ENCODE results near the gene UNC5B.

Gene UNC5B

DNA sequence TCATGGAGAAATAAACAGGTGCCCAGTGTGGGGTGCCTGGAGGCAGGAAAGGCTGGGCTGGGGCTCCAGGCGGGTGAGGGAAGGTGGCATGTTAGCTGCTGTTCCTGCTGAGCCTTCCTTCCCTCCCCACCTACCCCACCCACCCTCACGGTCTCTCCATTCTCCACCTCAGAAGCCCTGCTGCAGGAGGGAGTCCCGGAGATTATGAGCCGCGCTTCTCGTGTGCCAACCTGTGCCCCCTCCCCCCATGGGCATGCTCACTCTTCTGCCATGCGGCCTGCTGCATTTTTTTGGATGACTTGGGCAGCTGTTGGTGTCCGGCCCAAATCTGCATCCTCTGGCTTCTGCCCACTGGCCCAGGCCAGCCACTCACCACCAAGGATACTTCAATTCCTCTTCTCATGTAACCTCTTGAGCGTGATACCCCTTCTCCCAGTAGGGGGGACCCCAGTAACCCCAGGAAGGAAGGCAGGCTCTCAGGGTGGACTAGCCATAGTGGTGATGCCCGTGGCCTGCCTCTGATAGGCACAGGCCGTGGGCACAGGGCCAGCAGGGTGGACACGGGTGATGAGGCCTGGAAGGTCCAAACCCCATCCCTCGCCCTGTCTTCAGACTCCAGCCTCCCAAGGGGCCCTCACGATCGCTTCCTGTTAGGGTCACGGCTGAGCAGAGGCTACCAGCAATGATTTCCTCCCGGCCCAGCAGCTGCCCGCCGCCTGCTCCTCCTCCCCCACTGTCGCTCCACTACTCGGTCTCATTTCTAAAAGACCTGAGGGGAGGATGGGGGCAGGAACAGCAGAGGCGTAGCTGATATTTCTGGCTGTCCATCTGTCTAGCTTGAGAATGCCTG lies 27.8 kb downstream of the UNC5B start:
- H3K27me3 ChIP-seq (ENCODE audit: control insufficient read depth, insufficient read depth, low read length), result no peaks in the 10 kb centered on the region
- no peaks in the 10 kb centered on the region for H3K9me3 ChIP-seq (ENCODE audit: control insufficient read depth, low read length)
- no peak overlapping the region for H3K27ac ChIP-seq
- no peak overlapping the region for H3K9ac ChIP-seq
- peaks cover 20% of the 10 kb centered on the region for H3K4me1 ChIP-seq
- H3K36me3 ChIP-seq (ENCODE audit: control insufficient read depth, insufficient read depth, low read length), result no peaks in the 10 kb centered on the region
- no peak overlapping the region for H3K4me2 ChIP-seq (ENCODE audit: low read length)
- no peak overlapping the region for H3K4me3 ChIP-seq (ENCODE audit: low read depth, low read length)
- no peaks in the 10 kb centered on the region for H3K79me2 ChIP-seq
- TF ChIP-seq, protein P1, sequence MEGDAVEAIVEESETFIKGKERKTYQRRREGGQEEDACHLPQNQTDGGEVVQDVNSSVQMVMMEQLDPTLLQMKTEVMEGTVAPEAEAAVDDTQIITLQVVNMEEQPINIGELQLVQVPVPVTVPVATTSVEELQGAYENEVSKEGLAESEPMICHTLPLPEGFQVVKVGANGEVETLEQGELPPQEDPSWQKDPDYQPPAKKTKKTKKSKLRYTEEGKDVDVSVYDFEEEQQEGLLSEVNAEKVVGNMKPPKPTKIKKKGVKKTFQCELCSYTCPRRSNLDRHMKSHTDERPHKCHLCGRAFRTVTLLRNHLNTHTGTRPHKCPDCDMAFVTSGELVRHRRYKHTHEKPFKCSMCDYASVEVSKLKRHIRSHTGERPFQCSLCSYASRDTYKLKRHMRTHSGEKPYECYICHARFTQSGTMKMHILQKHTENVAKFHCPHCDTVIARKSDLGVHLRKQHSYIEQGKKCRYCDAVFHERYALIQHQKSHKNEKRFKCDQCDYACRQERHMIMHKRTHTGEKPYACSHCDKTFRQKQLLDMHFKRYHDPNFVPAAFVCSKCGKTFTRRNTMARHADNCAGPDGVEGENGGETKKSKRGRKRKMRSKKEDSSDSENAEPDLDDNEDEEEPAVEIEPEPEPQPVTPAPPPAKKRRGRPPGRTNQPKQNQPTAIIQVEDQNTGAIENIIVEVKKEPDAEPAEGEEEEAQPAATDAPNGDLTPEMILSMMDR (IDR thresholded peaks at IDR 0.05), result no peak
- H2AFZ ChIP-seq, result no peak overlapping the region

DNA sequence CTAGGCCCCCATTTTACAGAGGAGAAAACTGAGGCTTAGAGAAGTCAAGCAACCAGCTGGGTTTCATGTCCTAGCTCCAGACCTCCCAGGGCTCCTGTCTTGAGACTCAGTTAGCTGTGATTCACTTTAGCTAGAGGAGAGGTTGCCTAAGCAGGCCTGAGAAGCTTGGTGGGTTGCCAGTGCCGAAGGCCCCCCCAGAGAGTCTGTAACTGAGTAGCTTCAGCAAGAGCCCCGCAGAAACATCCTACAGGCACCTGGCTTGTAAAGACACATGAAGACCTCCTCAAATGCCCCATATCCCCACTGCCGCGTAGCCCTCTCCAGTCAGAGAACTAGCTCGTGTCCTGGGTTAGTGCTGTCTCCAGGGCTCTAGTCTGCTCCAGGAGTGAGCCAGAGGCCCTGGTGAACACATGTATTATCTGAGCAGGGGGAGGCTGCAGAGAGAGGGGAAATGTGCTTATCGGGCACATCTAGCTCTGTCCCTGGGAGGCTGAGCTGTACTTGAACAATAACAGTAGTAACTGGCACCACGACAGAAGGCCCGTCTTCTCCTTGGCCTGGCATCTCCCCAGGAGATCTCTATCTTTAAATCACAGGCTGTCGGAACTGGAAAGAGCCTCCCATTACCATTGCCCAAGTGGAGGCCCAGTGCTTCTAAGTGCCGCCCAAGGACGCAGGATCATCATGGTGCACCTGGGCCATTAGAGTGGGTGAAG lies 28.9 kb downstream of the UNC5B start:
- H3K36me3 ChIP-seq (ENCODE audit: control insufficient read depth, insufficient read depth, low read length), result no peaks in the 10 kb centered on the region
- no peak overlapping the region for H3K27ac ChIP-seq
- H3K9me3 ChIP-seq (ENCODE audit: control insufficient read depth, low read length), result no peaks in the 10 kb centered on the region
- no peak overlapping the region for H3K4me2 ChIP-seq (ENCODE audit: low read length)
- H2AFZ ChIP-seq, result peak overlapping the region; percentile 1
- peaks cover 21% of the 10 kb centered on the region for H3K4me1 ChIP-seq
- TF ChIP-seq, protein P1 (IDR thresholded peaks at IDR 0.05), result no peak
- no peaks in the 10 kb centered on the region for H3K79me2 ChIP-seq
- no peak overlapping the region for H3K9ac ChIP-seq
- no peaks in the 10 kb centered on the region for H3K27me3 ChIP-seq (ENCODE audit: control insufficient read depth, insufficient read depth, low read length)
- H3K4me3 ChIP-seq (ENCODE audit: low read depth, low read length), result no peak overlapping the region

DNA sequence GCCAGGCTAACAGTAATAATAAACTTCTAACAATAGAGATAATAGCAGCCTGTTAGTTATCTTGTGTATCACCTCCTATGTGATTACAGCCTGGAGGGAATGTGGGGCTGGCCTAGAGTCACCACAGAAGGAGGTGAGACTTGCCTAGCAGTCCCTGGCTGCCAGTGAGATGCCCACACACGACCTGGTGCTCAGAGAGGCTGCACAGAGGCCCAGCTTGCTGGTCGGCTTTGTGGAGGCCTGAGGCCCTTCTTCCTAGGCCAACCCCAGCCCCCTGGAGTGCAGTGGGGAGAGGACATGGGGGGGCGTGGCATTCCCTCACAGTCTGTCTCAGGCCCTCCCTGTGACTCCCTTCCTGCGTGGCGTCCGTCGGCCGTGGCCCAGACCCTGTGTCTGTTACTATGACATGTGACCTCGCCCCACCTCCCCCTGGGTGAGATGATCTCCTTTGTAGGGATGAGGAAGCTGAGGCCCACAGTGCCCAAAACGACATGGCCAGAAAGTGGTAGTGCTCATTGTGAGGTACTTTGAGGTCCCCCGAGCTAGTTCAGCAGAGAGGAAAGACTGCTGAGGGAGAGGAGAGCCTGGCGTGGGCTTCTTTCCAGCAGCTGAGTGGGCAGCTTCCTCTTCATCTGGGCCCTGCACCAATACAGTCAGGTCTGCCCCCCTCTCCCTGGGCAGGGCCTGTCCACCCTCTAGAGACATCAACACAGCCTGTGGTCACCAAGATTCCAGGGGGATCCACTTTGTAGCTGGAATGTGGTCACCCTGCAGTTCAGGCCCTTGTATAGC lies 29.7 kb downstream of the UNC5B start:
- Histone ChIP-seq H3K9ac (no peak overlapping the region), H2AFZ (no peak overlapping the region)

DNA sequence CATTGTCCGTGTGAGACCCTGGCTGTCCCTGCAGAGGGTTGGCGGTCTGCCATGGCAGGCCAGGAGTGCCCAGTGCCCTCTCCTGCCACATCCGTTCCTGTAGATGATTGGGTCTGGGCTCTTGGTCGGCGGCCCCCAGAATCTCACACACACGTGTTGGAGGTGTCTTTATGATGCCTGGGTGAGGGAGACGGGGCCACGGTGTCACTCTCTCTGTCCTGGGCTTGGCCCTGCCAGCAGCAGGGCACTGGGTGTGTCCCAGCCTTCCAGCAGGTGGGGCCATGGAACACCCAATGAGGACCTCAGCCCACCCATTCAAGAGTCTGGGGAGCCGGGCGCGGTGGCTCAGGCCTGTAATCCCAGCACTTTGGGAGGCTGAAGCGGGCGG lies 30.2 kb downstream of the UNC5B start:
- Histone ChIP-seq H3K36me3 (ENCODE audit: control insufficient read depth, insufficient read depth, low read length) (no peaks in the 10 kb centered on the region), H3K27me3 (ENCODE audit: control insufficient read depth, insufficient read depth, low read length) (no peaks in the 10 kb centered on the region), H3K4me1 (peaks cover 21% of the 10 kb centered on the region), H3K9me3 (ENCODE audit: control insufficient read depth, low read length) (no peaks in the 10 kb centered on the region), H3K27ac (no peak overlapping the region), H3K9ac (no peak overlapping the region), H3K4me2 (ENCODE audit: low read length) (no peak overlapping the region), H3K4me3 (ENCODE audit: low read depth, low read length) (no peak overlapping the region), H3K79me2 (no peaks in the 10 kb centered on the region), H2AFZ (no peak overlapping the region)
- TF ChIP-seq, protein P1 (IDR thresholded peaks at IDR 0.05), result no peak

More for the DNA sequence above, 29.7 kb downstream of the UNC5B start:
- Histone ChIP-seq H3K27me3 (ENCODE audit: control insufficient read depth, insufficient read depth, low read length) (no peaks in the 10 kb centered on the region), H3K79me2 (no peaks in the 10 kb centered on the region), H3K4me1 (peaks cover 21% of the 10 kb centered on the region), H3K4me2 (ENCODE audit: low read length) (no peak overlapping the region), H3K27ac (no peak overlapping the region), H3K36me3 (ENCODE audit: control insufficient read depth, insufficient read depth, low read length) (no peaks in the 10 kb centered on the region), H3K9me3 (ENCODE audit: control insufficient read depth, low read length) (no peaks in the 10 kb centered on the region), H3K4me3 (ENCODE audit: low read depth, low read length) (no peak overlapping the region)
- TF ChIP-seq, protein P1 (IDR thresholded peaks at IDR 0.05), result no peak
